Measurements from ENCODE around the gene E2F3. TPM values are rescaled to one million over a fixed set of nuclear protein-coding genes. Genes with fewer than 3 reads are reported as not detected.
A peak's percentile ranks its signal among the peaks of the same experiment; 100 is the strongest.

Gene E2F3
- total RNA-seq, 2 experiments from 2014 or later, result 29.0 to 31.1 TPM

GRCh38 chr6:20375436-20375835 is 26.2 kb upstream of the E2F3 start:
- peaks cover 2% of the 10 kb centered on the region for H3K36me3 Mint-ChIP-seq
- CTCF ChIA-PET, result no interaction called here
- H3K4me3 Mint-ChIP-seq, result no peak overlapping the region
- peaks cover 17% of the 10 kb centered on the region for H3K4me1 Mint-ChIP-seq
- no peak overlapping the region for H3K27ac Mint-ChIP-seq
- ATAC-seq (no peak), DNase-seq (no peak)
- no peaks in the 10 kb centered on the region for H3K9me3 Mint-ChIP-seq (ENCODE audit: low read depth)
- peaks cover 2% of the 10 kb centered on the region for H3K27me3 Mint-ChIP-seq

- CTCF ChIA-PET, result interaction anchor here (0.6 to 1.4 kb wide), 4 partner anchors 8 to 545 kb away, joined by 3 to 4 read pairs (median 3); no protein-coding TSS in a partner anchor
- no peaks in the 10 kb centered on the region for H3K36me3 Mint-ChIP-seq
- H3K27ac Mint-ChIP-seq, result no peak overlapping the region
- DNase-seq (no peak), ATAC-seq (peak; percentile 51)
- no peak overlapping the region for H3K4me3 Mint-ChIP-seq
- H3K4me1 Mint-ChIP-seq, result peaks cover 12% of the 10 kb centered on the region
- H3K27me3 Mint-ChIP-seq, result peaks cover 2% of the 10 kb centered on the region
- H3K9me3 Mint-ChIP-seq (ENCODE audit: low read depth), result no peaks in the 10 kb centered on the region
Measured at GRCh38 chr6:20377623-20378265, 23.9 kb upstream of the E2F3 start.

GRCh38 chr6:20379231-20379630 is 22.4 kb upstream of the E2F3 start:
- H3K9me3 Mint-ChIP-seq (ENCODE audit: low read depth), result no peaks in the 10 kb centered on the region
- DNase-seq (no peak), ATAC-seq (no peak)
- H3K4me3 Mint-ChIP-seq, result no peak overlapping the region
- H3K27me3 Mint-ChIP-seq, result peaks cover 2% of the 10 kb centered on the region
- CTCF ChIA-PET, result interaction anchor here (0.6 to 1.7 kb wide), 6 partner anchors 9 to 253 kb away, joined by 3 to 5 read pairs (median 3); no protein-coding TSS in a partner anchor
- peaks cover 12% of the 10 kb centered on the region for H3K4me1 Mint-ChIP-seq
- no peak overlapping the region for H3K27ac Mint-ChIP-seq
- H3K36me3 Mint-ChIP-seq, result no peaks in the 10 kb centered on the region

- DNase-seq (no peak), ATAC-seq (no peak)
- CTCF ChIA-PET, result interaction anchor here (1.0 kb wide), 1 partner anchor 9 kb away, joined by 3 read pairs; no protein-coding TSS in a partner anchor
- Mint-ChIP-seq H3K9me3 (ENCODE audit: low read depth) (no peaks in the 10 kb centered on the region), H3K36me3 (no peaks in the 10 kb centered on the region), H3K27ac (no peak overlapping the region), H3K4me3 (no peak overlapping the region), H3K27me3 (peaks cover 2% of the 10 kb centered on the region), H3K4me1 (no peaks in the 10 kb centered on the region)
Measured at GRCh38 chr6:20386218-20386617, 15.5 kb upstream of the E2F3 start.

GRCh38 chr6:20389066-20389465 is 12.6 kb upstream of the E2F3 start:
- Mint-ChIP-seq H3K27ac (no peak overlapping the region), H3K9me3 (ENCODE audit: low read depth) (no peaks in the 10 kb centered on the region), H3K36me3 (no peaks in the 10 kb centered on the region), H3K27me3 (peaks cover 2% of the 10 kb centered on the region), H3K4me3 (no peak overlapping the region), H3K4me1 (no peaks in the 10 kb centered on the region)
- CTCF ChIA-PET, result interaction anchor here (1.0 kb wide), 1 partner anchor 18 kb away, joined by 3 read pairs; no protein-coding TSS in a partner anchor
- ATAC-seq, result no peak
- no peak for DNase-seq

GRCh38 chr6:20393297-20393696 is 8.4 kb upstream of the E2F3 start:
- Mint-ChIP-seq H3K9me3 (ENCODE audit: low read depth) (no peaks in the 10 kb centered on the region), H3K4me1 (no peaks in the 10 kb centered on the region), H3K27me3 (peaks cover 2% of the 10 kb centered on the region), H3K36me3 (peaks cover 1% of the 10 kb centered on the region), H3K27ac (no peak overlapping the region), H3K4me3 (no peak overlapping the region)
- CTCF ChIA-PET, result no interaction called here
- DNase-seq, result no peak
- ATAC-seq, result no peak

- H3K4me1 Mint-ChIP-seq, result peaks cover 22% of the 10 kb centered on the region
- H3K4me3 Mint-ChIP-seq, result no peak overlapping the region
- H3K9me3 Mint-ChIP-seq (ENCODE audit: low read depth), result no peaks in the 10 kb centered on the region
- peaks cover 3% of the 10 kb centered on the region for H3K36me3 Mint-ChIP-seq
- no peak for DNase-seq
- no peaks in the 10 kb centered on the region for H3K27me3 Mint-ChIP-seq
- CTCF ChIA-PET, result interaction anchor here (0.6 to 1.9 kb wide), 7 partner anchors 8 to 188 kb away, joined by 3 to 6 read pairs (median 3); partner anchors contain the start of gene MBOAT1
- peak overlapping the region; percentile 32 for H3K27ac Mint-ChIP-seq
- no peak for ATAC-seq
Measured at GRCh38 chr6:20399518-20399917, 2.2 kb upstream of the E2F3 start.

GRCh38 chr6:20400456-20401204 is 1.0 kb upstream of the E2F3 start:
- ATAC-seq (no peak), DNase-seq (peak; percentile 67)
- Mint-ChIP-seq H3K36me3 (peaks cover 8% of the 10 kb centered on the region), H3K9me3 (ENCODE audit: low read depth) (no peaks in the 10 kb centered on the region), H3K4me3 (peak overlapping the region; percentile 92), H3K27me3 (no peaks in the 10 kb centered on the region), H3K27ac (peak overlapping the region; percentile 90), H3K4me1 (peaks cover 30% of the 10 kb centered on the region)
- CTCF ChIA-PET, result interaction anchor here (1.1 to 1.9 kb wide), 3 partner anchors 10 to 35 kb away, joined by 3 to 6 read pairs (median 4); no protein-coding TSS in a partner anchor

GRCh38 chr6:20402092-20402341 is 338 bp downstream of the E2F3 start:
- no peaks in the 10 kb centered on the region for H3K27me3 Mint-ChIP-seq
- peaks cover 42% of the 10 kb centered on the region for H3K4me1 Mint-ChIP-seq
- CTCF ChIA-PET, result no interaction called here
- peak overlapping the region; percentile 92 for H3K4me3 Mint-ChIP-seq
- H3K27ac Mint-ChIP-seq, result peak overlapping the region; percentile 90
- no peaks in the 10 kb centered on the region for H3K9me3 Mint-ChIP-seq (ENCODE audit: low read depth)
- DNase-seq (no peak), ATAC-seq (no peak)
- peaks cover 16% of the 10 kb centered on the region for H3K36me3 Mint-ChIP-seq

GRCh38 chr6:20402342-20403069 is 827 bp downstream of the E2F3 start:
- H3K27me3 Mint-ChIP-seq, result no peaks in the 10 kb centered on the region
- H3K27ac Mint-ChIP-seq, result peak overlapping the region; percentile 93
- H3K4me1 Mint-ChIP-seq, result peaks cover 46% of the 10 kb centered on the region
- peak; percentile 72 for DNase-seq
- no peaks in the 10 kb centered on the region for H3K9me3 Mint-ChIP-seq (ENCODE audit: low read depth)
- peaks cover 20% of the 10 kb centered on the region for H3K36me3 Mint-ChIP-seq
- CTCF ChIA-PET, result interaction anchor here (0.6 kb wide), 1 partner anchor 225 kb away, joined by 3 read pairs; no protein-coding TSS in a partner anchor
- peak; percentile 0 for ATAC-seq
- H3K4me3 Mint-ChIP-seq, result peak overlapping the region; percentile 92

- peaks cover 54% of the 10 kb centered on the region for H3K4me1 Mint-ChIP-seq
- CTCF ChIA-PET, result interaction anchor here (0.6 to 2.7 kb wide), 3 partner anchors 37 to 224 kb away, joined by 3 to 43 read pairs (median 4); no protein-coding TSS in a partner anchor
Measured at GRCh38 chr6:20403070-20403765, 1.5 kb downstream of the E2F3 start.

GRCh38 chr6:20403766-20404640 is 2.3 kb downstream of the E2F3 start:
- H3K9me3 Mint-ChIP-seq (ENCODE audit: low read depth), result no peaks in the 10 kb centered on the region
- H3K27ac Mint-ChIP-seq, result peak overlapping the region; percentile 93
- peaks cover 60% of the 10 kb centered on the region for H3K4me1 Mint-ChIP-seq
- H3K27me3 Mint-ChIP-seq, result no peaks in the 10 kb centered on the region
- peak overlapping the region; percentile 92 for H3K4me3 Mint-ChIP-seq
- CTCF ChIA-PET, result interaction anchor here (0.7 to 2.7 kb wide), 19 partner anchors 10 to 190 kb away, joined by 3 to 43 read pairs (median 5); no protein-coding TSS in a partner anchor
- ATAC-seq, result peak; percentile 9
- DNase-seq, result peak; percentile 89
- peaks cover 27% of the 10 kb centered on the region for H3K36me3 Mint-ChIP-seq

More at GRCh38 chr6:20403070-20403765, 1.5 kb downstream of the E2F3 start:
- no peaks in the 10 kb centered on the region for H3K9me3 Mint-ChIP-seq (ENCODE audit: low read depth)
- peak overlapping the region; percentile 92 for H3K4me3 Mint-ChIP-seq
- peak overlapping the region; percentile 93 for H3K27ac Mint-ChIP-seq
- ATAC-seq (peak; percentile 58), DNase-seq (peak; percentile 96)
- peaks cover 27% of the 10 kb centered on the region for H3K36me3 Mint-ChIP-seq
- no peaks in the 10 kb centered on the region for H3K27me3 Mint-ChIP-seq
